GM15510 (cell line): ENCODE results near the gene EVA1A.

Experiments
- POLR2A ChIP-seq: IDR thresholded peaks from 3 replicates; pipeline ENCODE4 v1.6.1; 2011; ENCODE audit warnings: borderline replicate concordance; ENCODE audit not compliant: insufficient read length; ENCODE audit errors: extremely low read depth

Gene EVA1A

DNA sequence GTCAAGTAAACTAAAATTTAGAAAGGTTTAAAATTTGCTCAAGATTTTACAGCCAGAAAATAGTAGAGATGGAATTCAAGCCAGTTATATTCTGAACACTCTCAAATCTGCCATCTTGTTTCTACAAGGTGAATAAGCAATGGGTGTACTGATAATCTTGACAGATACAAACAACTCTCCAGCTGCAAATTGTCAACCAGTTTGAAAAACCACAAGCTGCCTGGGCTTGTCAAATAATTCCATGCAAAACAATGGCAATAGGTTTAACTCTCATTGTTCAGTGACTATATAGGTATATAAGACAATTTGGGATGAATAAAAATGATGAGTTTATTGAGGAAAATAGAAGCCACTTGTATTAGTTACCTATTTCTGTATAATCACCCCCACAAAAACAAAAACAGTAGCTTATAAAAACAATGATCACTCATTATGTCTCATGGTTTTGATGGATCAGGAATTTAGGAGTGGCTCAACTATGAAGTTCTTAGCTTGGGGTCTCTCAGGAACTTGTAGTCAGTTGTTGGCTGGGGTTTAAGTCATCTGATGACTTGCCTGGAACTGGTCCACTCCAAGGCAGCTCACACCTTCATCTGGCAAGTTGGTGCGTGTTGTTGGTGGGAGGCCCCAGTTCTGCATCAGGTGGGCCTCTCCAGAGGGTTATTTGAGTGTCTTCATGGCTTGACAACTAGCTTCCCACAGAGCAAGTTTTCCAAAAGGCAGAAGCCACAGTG is 12.6 kb upstream of the EVA1A start:
- no peak for TF ChIP-seq POLR2A

DNA sequence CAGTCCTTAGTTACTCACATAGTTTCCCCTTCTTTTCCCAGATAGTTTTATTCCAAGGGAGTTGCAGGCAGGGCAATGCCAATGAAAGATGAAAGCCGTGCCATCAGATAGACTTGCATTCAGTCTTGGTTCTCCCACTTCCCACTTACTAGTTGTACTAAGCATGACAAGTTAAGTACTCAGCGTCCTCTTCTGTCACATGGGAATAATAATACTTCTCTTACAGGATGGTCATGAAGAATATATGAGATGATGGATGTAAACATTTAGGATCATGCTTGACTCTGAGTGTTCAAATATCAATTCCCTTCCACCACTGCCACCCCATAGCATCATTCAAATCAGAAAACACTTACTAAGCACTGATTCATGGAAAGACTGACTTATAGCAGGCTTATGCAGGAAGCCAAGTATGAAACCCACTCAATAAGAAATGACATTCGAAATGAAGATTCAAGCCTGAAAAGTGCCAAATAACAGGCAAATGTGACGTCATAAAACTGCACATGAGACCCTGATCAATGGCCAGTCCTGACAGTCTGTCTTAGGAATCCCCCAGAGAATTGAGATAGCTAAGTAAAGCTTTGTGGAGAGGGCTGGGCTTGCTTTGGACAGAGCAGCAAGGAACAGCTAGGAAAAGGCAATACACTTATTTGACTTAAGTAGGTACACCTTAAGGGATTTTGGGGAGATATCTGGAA is 11.1 kb upstream of the EVA1A start:
- no peak for TF ChIP-seq POLR2A

DNA sequence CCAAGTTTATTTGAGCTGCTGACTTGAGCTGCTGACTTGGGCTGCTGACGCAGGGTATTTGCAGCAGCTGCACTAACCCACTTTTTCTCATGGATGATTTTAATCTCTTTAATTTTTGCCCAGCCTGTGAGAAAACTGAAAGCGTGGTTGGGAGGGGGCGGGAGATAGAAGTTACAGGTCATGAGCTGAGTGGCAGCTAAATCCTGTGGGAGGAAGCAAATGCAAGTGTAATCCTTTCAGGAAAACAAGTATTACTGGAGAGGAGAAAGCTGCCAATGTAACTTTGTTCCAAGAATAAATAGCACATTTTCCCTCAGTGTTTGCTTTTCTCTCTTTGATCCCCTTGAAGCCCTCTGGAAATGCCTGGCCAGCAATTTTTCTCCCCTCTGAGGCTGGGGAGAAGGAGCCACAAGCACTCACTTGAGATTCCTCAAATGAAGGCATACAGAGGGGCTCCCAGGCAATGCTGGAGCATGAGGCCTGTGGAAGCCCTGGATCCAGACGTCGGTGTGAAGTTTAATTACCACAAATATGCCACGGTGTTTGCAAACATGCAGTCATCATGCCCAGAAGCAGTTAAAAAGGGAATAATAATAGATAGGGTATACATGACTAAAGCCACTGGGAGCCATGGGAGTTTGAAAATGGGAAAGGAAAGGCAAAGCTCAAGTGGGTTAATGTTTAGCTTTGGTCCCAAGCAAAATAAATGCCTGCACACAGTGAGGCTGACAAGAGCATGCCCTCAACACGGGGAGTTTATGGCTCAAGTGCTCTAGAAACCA is 10.4 kb upstream of the EVA1A start:
- TF ChIP-seq POLR2A = no peak

DNA sequence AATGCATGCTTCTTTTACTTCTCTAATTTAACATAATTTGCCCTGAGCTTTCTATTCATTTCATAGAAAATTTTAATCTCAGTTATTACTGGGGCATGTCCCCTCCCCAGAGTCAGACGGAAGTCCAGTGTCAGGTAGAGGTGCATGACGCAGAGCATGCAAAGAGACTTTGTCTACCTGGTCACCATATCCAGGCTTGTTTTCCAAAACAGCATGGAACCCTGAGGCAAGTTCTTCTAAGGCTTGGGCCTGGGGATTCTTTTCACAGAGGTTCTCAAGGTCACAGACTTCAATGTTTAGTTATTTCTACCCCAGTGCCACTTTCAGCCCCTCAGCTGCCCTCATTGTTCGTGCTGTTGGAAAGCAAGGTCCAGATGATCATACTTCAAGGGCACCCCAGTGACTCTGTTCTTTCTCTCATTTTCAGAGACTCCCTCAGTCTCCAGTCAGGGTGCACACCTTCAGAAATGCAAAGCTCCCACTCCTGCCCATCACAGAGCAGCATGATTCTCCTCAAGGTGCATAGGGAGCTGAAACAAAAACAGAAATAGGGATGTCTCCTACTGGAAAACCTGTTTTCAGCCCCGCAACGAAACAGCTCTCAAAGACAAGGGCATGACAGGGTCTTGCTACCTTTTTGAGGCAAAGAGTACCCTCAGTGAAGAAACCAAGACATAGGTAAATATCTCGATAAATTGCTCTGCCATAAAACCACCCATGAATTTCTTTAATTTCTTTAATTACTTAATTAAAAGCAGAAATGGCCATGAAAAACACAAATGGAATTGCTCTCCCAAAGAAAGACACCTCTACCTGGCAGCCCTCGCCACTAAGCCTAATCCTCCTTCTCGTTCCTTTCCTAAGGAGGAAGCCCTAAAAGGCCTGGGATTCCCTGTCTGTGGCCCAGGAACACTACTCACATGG is 9.5 kb upstream of the EVA1A start:
- TF ChIP-seq POLR2A = no peak

DNA sequence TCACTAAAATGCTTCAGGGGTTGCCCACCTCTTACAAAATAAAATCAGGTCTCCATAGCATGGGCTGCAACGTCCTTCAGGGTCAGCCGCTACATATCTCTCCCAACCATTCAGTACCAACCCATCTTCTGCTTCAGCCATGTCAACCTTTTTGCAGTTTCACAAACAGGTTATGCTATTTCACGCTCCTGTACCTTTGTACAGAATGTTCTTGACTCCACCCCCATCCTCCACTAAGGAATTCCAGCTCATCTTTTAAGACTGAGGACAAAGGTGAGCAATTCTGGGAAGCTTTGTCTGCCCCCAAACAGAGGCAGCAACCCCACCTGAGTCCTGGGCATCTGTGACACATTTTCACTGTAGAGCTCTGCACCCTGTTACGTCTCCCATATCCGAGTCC is 8.8 kb upstream of the EVA1A start:
- TF ChIP-seq POLR2A = no peak

DNA sequence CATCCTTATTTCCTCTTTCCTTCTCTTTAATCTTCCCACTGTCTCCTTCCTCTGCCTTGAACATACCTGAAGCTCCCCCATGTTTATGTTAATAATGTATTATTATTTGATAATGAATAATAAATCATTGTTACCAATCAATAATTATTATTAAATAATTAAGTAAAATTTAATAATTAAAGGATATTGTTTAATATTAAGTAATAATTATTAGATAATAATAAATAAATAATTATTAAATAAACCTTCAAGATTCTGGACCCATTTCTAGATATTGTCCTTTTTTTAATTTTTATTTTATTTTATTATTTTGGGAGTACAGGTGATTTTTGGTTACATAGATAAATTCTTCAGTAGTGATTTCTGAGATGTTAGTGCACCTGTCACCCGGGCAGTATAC is 7.4 kb upstream of the EVA1A start:
- TF ChIP-seq POLR2A = no peak

DNA sequence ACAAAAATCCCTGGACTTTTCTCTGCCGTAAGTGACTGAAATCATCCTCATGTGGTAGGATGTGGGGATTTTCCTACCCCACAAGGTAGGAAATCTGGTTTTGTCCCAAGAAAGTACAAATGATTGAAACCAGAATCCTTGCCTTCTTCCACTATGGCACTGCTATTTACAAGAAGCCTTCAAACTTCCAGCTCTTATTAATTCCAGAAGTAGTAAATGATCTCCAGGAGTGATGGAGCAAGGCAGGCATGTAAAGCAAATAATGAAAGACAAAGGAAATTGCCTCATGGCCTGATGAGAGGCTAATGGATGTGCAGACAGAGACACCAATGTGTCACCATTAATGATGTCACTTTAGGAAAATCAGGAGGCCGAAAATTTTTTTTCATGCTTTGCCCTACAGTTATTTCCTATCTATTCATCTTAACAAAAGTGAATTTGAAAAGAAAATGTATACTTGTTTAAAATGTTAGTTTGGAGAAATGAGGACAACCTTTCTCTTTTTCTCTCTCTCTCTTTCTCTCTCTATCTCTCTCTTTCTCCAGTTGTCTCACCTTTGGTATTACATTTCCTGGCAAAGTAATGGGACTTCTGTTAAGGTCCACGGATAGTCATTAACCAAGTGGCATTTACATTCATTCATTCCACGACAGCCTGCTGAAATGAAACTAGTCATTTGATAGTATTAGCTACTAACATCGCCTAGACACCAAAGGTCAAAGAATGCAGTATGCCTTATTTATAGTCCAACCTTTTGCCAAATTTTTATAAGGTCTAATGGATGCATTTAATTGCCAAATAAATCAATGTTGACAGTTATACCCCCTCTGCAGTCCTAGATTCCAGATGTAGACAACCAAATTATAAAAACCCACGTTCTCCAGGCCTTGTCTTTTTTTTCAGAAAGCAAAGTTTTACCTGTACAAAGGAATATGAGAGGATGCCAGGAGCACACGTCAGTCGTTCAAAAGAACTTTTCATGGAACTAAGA is 5.0 kb upstream of the EVA1A start:
- no peak for TF ChIP-seq POLR2A

DNA sequence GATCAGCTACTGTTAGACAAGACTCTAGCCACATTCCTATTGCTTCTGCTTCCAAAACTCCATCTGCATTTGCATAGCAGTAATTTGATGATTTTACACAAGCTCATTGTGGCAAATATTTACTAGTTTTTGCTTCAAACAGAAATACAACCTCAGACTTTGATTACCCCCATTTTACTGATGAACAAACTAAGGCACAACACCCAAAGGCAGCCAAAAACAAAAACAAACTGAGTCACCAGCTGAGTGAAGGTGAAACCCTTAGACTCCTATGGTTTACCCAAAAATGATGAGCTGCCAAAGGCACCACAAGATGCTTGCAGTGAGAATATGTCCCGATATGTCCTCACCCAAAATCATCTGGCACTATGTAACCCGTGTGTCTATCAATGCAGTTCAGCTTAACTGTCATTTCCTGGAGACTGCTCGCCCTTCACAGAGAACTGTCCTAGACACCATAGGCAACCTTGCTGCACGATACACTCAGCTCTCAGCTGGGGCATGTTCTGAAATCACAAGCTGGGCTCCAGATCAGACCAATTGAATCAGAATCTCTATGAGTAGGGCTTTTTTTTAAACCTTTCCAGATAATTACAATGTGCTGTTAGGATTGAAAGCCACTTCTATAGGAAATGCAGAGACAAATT is 4.1 kb upstream of the EVA1A start:
- no peak for TF ChIP-seq POLR2A

DNA sequence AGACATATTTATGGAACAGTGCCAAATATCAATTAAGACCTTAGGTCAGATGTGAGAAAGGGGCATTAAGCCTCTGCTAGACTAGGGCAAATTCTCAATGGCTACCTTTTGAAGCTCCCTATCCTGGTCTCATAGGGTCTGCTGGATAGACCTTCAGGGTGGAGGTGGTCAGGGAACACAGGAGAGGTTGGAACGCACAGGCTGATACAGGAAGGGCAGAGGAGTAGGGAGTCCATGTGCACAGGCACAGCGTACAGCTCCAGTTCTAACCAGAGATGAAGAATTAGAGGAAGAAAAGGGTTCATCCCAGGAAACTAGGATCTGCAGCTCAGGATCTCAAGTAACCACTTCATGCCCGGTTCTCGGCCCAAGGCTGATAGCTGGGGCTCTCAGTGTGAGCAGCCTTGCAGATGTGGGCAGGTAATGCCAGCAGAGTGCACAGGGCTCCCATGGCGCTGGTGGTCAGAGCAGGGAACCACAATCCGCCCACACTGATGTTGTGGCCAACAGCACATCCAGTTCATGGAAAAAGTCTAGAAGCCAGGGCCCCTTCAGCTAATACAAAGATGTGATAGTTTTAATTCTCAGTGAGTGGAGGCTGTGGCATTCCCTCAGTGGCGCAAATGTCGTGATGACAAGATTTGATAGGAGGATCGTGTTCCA is 3.4 kb upstream of the EVA1A start:
- no peak for TF ChIP-seq POLR2A

DNA sequence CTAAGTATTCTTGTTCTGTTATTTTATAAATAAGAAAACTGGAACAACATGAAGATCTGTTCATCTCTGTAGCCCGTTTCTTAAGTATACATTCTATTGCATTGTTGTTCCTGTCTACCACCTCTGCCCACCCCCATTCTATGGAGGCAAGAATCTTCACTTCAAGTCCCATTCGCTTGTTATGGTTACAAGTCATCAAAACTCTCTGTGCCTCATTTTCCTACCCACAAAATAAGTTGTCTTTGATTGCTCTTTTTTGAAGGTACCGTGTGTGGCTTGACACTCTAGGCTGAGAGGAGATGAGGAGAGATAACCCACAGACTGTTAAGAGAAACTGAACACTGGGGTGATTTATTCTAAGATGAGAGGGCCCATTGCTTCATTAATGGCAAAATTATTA is 2.9 kb upstream of the EVA1A start:
- TF ChIP-seq POLR2A = no peak

DNA sequence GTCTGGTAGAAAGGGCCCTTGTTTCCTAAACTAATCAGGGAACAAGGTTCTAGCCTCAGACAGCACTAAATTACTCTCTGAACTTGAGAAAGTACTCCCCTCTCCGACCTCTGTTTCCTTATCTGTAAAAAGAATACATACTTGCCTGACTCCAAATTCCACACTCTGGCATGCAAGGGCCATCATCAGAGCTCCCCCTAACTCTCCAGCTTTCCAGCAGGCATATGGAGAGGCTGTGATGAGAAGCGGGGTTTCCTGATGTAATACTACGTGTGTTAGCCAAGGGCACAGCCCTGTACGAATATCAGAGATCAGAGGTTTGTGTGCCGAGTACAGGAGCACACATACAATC is 1.8 kb upstream of the EVA1A start:
- TF ChIP-seq POLR2A = no peak
